Femur (tissue), 1 donor: ENCODE results near the gene WNT1.
A peak's percentile ranks its signal among the peaks of the same experiment; 100 is the strongest.

Experiments
- DNase-seq: peaks from one replicate; pipeline ENCODE4 v3.0.0-alpha.2; 2017

Gene WNT1

GRCh38 chr12:49010092-49010668 is 32.1 kb downstream of the WNT1 start:
- no peak for DNase-seq

- DNase-seq = no peak
These were observed 34.6 kb downstream of the WNT1 start for GRCh38 chr12:49012739-49013138.

- no peak for DNase-seq
These were observed 35.3 kb downstream of the WNT1 start for GRCh38 chr12:49013428-49013827.

- DNase-seq = no peak
These were observed 36.4 kb downstream of the WNT1 start for GRCh38 chr12:49014547-49014946.

GRCh38 chr12:49015196-49015595 is 37.1 kb downstream of the WNT1 start:
- no peak for DNase-seq

GRCh38 chr12:49017891-49018260 is 39.8 kb downstream of the WNT1 start:
- DNase-seq = peak; percentile 73

- peak; percentile 99 for DNase-seq
These were observed 40.4 kb downstream of the WNT1 start, which contains the start of gene PRKAG1 for GRCh38 chr12:49018261-49019119. Gene PRKAG1, minus strand, starts transcription at chr12:49018776. Its CDS starts 36 bp downstream, at chr12:49018740.

- no peak for DNase-seq
These were observed 41.0 kb downstream of the WNT1 start for GRCh38 chr12:49019120-49019430.

GRCh38 chr12:49019443-49020324 is 41.6 kb downstream of the WNT1 start:
- DNase-seq = peak; percentile 57

- DNase-seq = no peak
These were observed 42.3 kb downstream of the WNT1 start for GRCh38 chr12:49020441-49020840.

- no peak for DNase-seq
These were observed 43.3 kb downstream of the WNT1 start for GRCh38 chr12:49021292-49021915.

GRCh38 chr12:49022558-49023178 is 44.5 kb downstream of the WNT1 start:
- no peak for DNase-seq

GRCh38 chr12:49023812-49024211 is 45.7 kb downstream of the WNT1 start:
- DNase-seq = no peak

GRCh38 chr12:49024543-49024942 is 46.4 kb downstream of the WNT1 start:
- DNase-seq = no peak

- no peak for DNase-seq
These were observed 47.3 kb downstream of the WNT1 start for GRCh38 chr12:49025463-49025862.

- DNase-seq = no peak
These were observed 48.0 kb downstream of the WNT1 start for GRCh38 chr12:49026101-49026500.

- DNase-seq = no peak
These were observed 48.8 kb downstream of the WNT1 start for GRCh38 chr12:49026678-49027480.

GRCh38 chr12:49027846-49028555 is 49.9 kb downstream of the WNT1 start:
- DNase-seq = no peak

GRCh38 chr12:49028666-49029275 is 50.6 kb downstream of the WNT1 start:
- DNase-seq = no peak

- DNase-seq = no peak
These were observed 52.0 kb downstream of the WNT1 start for GRCh38 chr12:49030119-49030518.
